H9 (cell line): ENCODE measurements around the gene PPP1R7. TPM values are rescaled to one million over a fixed set of nuclear protein-coding genes. Genes with fewer than 3 reads are reported as not detected.
A peak's percentile ranks its signal among the peaks of the same experiment; 100 is the strongest.

Experiments
- DNase-seq: peaks from one replicate; pipeline ENCODE4 v3.0.0-alpha.2; 2017
- H2AFZ ChIP-seq: one replicate; pipeline ENCODE4 v1.6.1; 2013; ENCODE audit warnings: mild to moderate bottlenecking, low read length, control low read depth, moderate library complexity
- H2AK5ac ChIP-seq: 2 replicates; pipeline ENCODE4 v1.6.1; 2013; ENCODE audit warnings: low read length, control low read depth, mixed read lengths; ENCODE audit not compliant: insufficient read length
- H2BK120ac ChIP-seq: one replicate; pipeline ENCODE4 v1.6.1; 2013; ENCODE audit warnings: low read depth, mild to moderate bottlenecking, low read length, control low read depth, inconsistent platforms; ENCODE audit not compliant: poor library complexity, severe bottlenecking
- H2BK12ac ChIP-seq: 2 replicates; pipeline ENCODE4 v1.6.1; 2013; ENCODE audit warnings: low read length, control low read depth, mixed read lengths, low read depth; ENCODE audit not compliant: insufficient read length
- H2BK15ac ChIP-seq: 2 replicates; pipeline ENCODE4 v1.6.1; 2013; ENCODE audit warnings: low read depth, low read length, control low read depth
- H2BK20ac ChIP-seq: one replicate; pipeline ENCODE4 v1.6.1; 2013; ENCODE audit warnings: low read depth, mild to moderate bottlenecking, low read length, control low read depth, inconsistent platforms; ENCODE audit not compliant: poor library complexity, severe bottlenecking
- H2BK5ac ChIP-seq: 2 replicates; pipeline ENCODE4 v1.6.1; 2013; ENCODE audit warnings: low read length, control low read depth, mixed read lengths; ENCODE audit not compliant: insufficient read length
- H3K14ac ChIP-seq: 2 replicates; pipeline ENCODE4 v1.6.1; 2013; ENCODE audit warnings: low read length, control low read depth; ENCODE audit not compliant: insufficient read depth
- H3K18ac ChIP-seq: 2 replicates; pipeline ENCODE4 v1.6.1; 2013; ENCODE audit warnings: low read depth, mild to moderate bottlenecking, mixed read lengths, low read length, control low read depth; ENCODE audit not compliant: insufficient read length
- H3K23ac ChIP-seq: 2 replicates; pipeline ENCODE4 v1.6.1; 2013; ENCODE audit warnings: low read length, control low read depth, mixed read lengths, low read depth; ENCODE audit not compliant: insufficient read length
- H3K23me2 ChIP-seq: 2 replicates; pipeline ENCODE4 v1.6.1; 2013; ENCODE audit warnings: low read depth, mild to moderate bottlenecking, mixed read lengths, low read length, control low read depth; ENCODE audit not compliant: insufficient read length, poor library complexity, severe bottlenecking
- H3K27ac ChIP-seq: 2 replicates; pipeline ENCODE4 v1.5.1; 2013; ENCODE audit warnings: low read length, control low read depth, mixed read lengths, low read depth; ENCODE audit not compliant: insufficient read length
- H3K27me3 ChIP-seq: 2 replicates; pipeline ENCODE4 v1.6.1; 2013; ENCODE audit warnings: low read length, control low read depth, inconsistent platforms; ENCODE audit not compliant: insufficient read depth
- H3K4ac ChIP-seq: 2 replicates; pipeline ENCODE4 v1.6.1; 2013; ENCODE audit warnings: low read depth, mild to moderate bottlenecking, control low read depth, inconsistent platforms, low read length, moderate library complexity
- H3K4me1 ChIP-seq: 2 replicates; pipeline ENCODE4 v1.6.1; 2013; ENCODE audit warnings: low read length, control low read depth, inconsistent platforms; ENCODE audit not compliant: insufficient read depth
- H3K4me2 ChIP-seq: 2 replicates; pipeline ENCODE4 v1.6.1; 2013; ENCODE audit warnings: low read length, control low read depth, mixed read lengths; ENCODE audit not compliant: insufficient read length, insufficient read depth
- H3K56ac ChIP-seq: 2 replicates; pipeline ENCODE4 v1.6.1; 2013; ENCODE audit warnings: low read depth, mild to moderate bottlenecking, mixed read lengths, low read length, control low read depth; ENCODE audit not compliant: insufficient read length
- H3K79me1 ChIP-seq: 2 replicates; pipeline ENCODE4 v1.6.1; 2013; ENCODE audit warnings: low read depth, mild to moderate bottlenecking, moderate library complexity, low read length, control low read depth, inconsistent platforms; ENCODE audit not compliant: insufficient read depth, poor library complexity, severe bottlenecking
- H3K79me2 ChIP-seq: 2 replicates; pipeline ENCODE4 v1.6.1; 2013; ENCODE audit warnings: low read length, control low read depth, inconsistent platforms; ENCODE audit not compliant: insufficient read depth
- H3K9ac ChIP-seq: 2 replicates; pipeline ENCODE4 v1.6.1; 2013; ENCODE audit warnings: low read length, control low read depth, mixed read lengths; ENCODE audit not compliant: insufficient read length; ENCODE audit errors: extremely low read depth
- H3K9me3 ChIP-seq: one replicate; pipeline ENCODE4 v1.6.1; 2013; ENCODE audit warnings: low read depth, low read length, inconsistent platforms; ENCODE audit not compliant: control insufficient read depth
- H3T11ph ChIP-seq: one replicate; pipeline ENCODE4 v1.6.1; 2013; ENCODE audit warnings: mild to moderate bottlenecking, low read length, control low read depth, inconsistent platforms
- H4K20me1 ChIP-seq: one replicate; pipeline ENCODE4 v1.6.1; 2013; ENCODE audit not compliant: control insufficient read depth, insufficient read length, insufficient read depth
- H4K5ac ChIP-seq: 2 replicates; pipeline ENCODE4 v1.6.1; 2013; ENCODE audit warnings: low read depth, mild to moderate bottlenecking, mixed read lengths, low read length, control low read depth; ENCODE audit not compliant: insufficient read length
- H4K8ac ChIP-seq: replicated peaks from 2 replicates; pipeline ENCODE4 v1.6.1; 2013; ENCODE audit warnings: low read length, control low read depth, mixed read lengths, low read depth; ENCODE audit not compliant: insufficient read length
- H4K91ac ChIP-seq: 2 replicates; pipeline ENCODE4 v1.6.1; 2013; ENCODE audit warnings: low read depth, mild to moderate bottlenecking, moderate library complexity, mixed read lengths, low read length, control low read depth; ENCODE audit not compliant: insufficient read length
- H3K27ac Mint-ChIP-seq, 3 experiments: 2 replicates in 2 of 3; 3 replicates in 1 of 3; pipeline ENCODE4 v1.8.0; 2020 to 2021; ENCODE audit warnings: mixed read lengths in 3 of 3, mild to moderate bottlenecking in 1 of 3, moderate library complexity in 1 of 3
- H3K27me3 Mint-ChIP-seq: 2 replicates; pipeline ENCODE4 v1.8.0; 2021; ENCODE audit warnings: low read depth, mild to moderate bottlenecking, moderate library complexity, mixed read lengths
- H3K36me3 Mint-ChIP-seq, 3 experiments: 2 replicates in 2 of 3; 3 replicates in 1 of 3; pipeline ENCODE4 v1.8.0; 2020 to 2021; ENCODE audit warnings: low read depth in 3 of 3, mixed read lengths in 3 of 3; ENCODE audit not compliant: insufficient read depth in 1 of 3
- H3K4me1 Mint-ChIP-seq, 2 experiments: 2 replicates each; pipeline ENCODE4 v1.8.0; 2020; ENCODE audit warnings: mixed read lengths in 2 of 2
- H3K4me3 Mint-ChIP-seq, 2 experiments: 2 replicates in 1 of 2; 3 replicates in 1 of 2; pipeline ENCODE4 v1.8.0; 2020 to 2021; ENCODE audit warnings: mild to moderate bottlenecking in 2 of 2, mixed read lengths in 2 of 2, moderate library complexity in 1 of 2
- H3K9me3 Mint-ChIP-seq, 2 experiments: 2 replicates in 1 of 2; 3 replicates in 1 of 2; pipeline ENCODE4 v1.8.0; 2020; ENCODE audit warnings: mild to moderate bottlenecking in 2 of 2, mixed read lengths in 2 of 2, moderate library complexity in 1 of 2
- CTCF ChIP-seq: fragments of 200-600 bp; sonication (generic); conservative IDR thresholded peaks from 3 replicates; pipeline ENCODE4 v1.8.0; 2021; ENCODE audit warnings: antibody characterized with exemption, mild to moderate bottlenecking
- WGBS: extraction: QIAGEN DNeasy Blood & Tissue Kit; methylation state at CpG from one replicate; pipeline ENCODE4 v1.1.7; 2013; ENCODE audit warnings: missing lambda C conversion rate, low lambda C conversion rate, mixed read lengths; ENCODE audit not compliant: insufficient read length; ENCODE audit errors: extremely low coverage; 5-methylcytosine and 5-hydroxymethylcytosine counted together
- total RNA-seq: library from RNA; stranded (reverse); gene quantifications from 2 replicates; pipeline ENCODE4 v1.2.1, GENCODE V29; 2021

PPP1R7 gene
- total RNA-seq, 1 experiment from 2014 or later: 60.2 TPM

GRCh38 chr2:241217320-241218031, 67.2 kb downstream of the PPP1R7 start:
- H3K9ac ChIP-seq: peak overlapping the region; percentile 20
- no peak overlapping the region for H3K56ac ChIP-seq
- H2BK15ac ChIP-seq: no peak overlapping the region
- no peak overlapping the region for H3K4ac ChIP-seq
- peak overlapping the region in 2 of 3 experiments; percentile 64 to 96; a peak in 2 of 7 replicates for H3K27ac Mint-ChIP-seq
- TF ChIP-seq CTCF: no peak
- no peak overlapping the region for H2BK120ac ChIP-seq
- H3K27me3 Mint-ChIP-seq: peaks cover 7% of the 10 kb centered on the region
- no peaks in the 10 kb centered on the region; the same call in 1 of the 2 replicates for H3K79me2 ChIP-seq
- peak overlapping the region; percentile 90 for H3K18ac ChIP-seq
- H3K4me1 Mint-ChIP-seq: peaks cover 19 to 35% of the 10 kb centered on the region in 2 experiments
- H4K5ac ChIP-seq: no peak overlapping the region
- peaks cover 0 to 2% of the 10 kb centered on the region in 2 experiments; a peak in 2 of 5 replicates for H3K9me3 Mint-ChIP-seq
- peak overlapping the region; percentile 73 to 88 for H3K4me3 Mint-ChIP-seq
- peak; percentile 83 for DNase-seq
- H3K79me1 ChIP-seq: no peaks in the 10 kb centered on the region
- H2AFZ ChIP-seq: no peak overlapping the region
- peak overlapping the region; percentile 36 for H3K4me2 ChIP-seq
- H2BK20ac ChIP-seq: no peak overlapping the region
- H3K23me2 ChIP-seq: peaks cover 11% of the 10 kb centered on the region
- H4K91ac ChIP-seq: no peak overlapping the region
- H3K14ac ChIP-seq: peak overlapping the region; percentile 90
- peaks cover 2% of the 10 kb centered on the region for H4K20me1 ChIP-seq
- no peak overlapping the region for H3T11ph ChIP-seq
- WGBS: no CpG with 5 or more reads among the region's 77 CpGs
- no peaks in the 10 kb centered on the region for H3K27me3 ChIP-seq
- H3K9me3 ChIP-seq: no peaks in the 10 kb centered on the region
- peaks cover 4% of the 10 kb centered on the region; the same call in 1 of the 2 replicates for H3K4me1 ChIP-seq
- H3K23ac ChIP-seq: no peak overlapping the region
- peak overlapping the region; percentile 75 for H2BK12ac ChIP-seq
- H4K8ac ChIP-seq: no peak overlapping the region
- H2AK5ac ChIP-seq: no peak overlapping the region
- no peak overlapping the region for H3K27ac ChIP-seq
- H2BK5ac ChIP-seq: no peak overlapping the region
- peaks cover 0 to 4% (median 2%) of the 10 kb centered on the region in 3 experiments; a peak in 2 of 7 replicates for H3K36me3 Mint-ChIP-seq
